GM23338 (cell line): Measurements from ENCODE around the gene CMIP.

ENCODE experiments used
- EZH2 ChIP-seq: fragments of 200-600 bp; sonication (generic); IDR thresholded peaks from one replicate; pipeline ENCODE4 v1.8.0; 2017; ENCODE audit warnings: antibody characterized with exemption, mild to moderate bottlenecking, low read depth; ENCODE audit not compliant: unreplicated experiment
- EZH2phosphoT487 ChIP-seq: fragments of 200-600 bp; sonication (generic); IDR thresholded peaks from one replicate; pipeline ENCODE4 v1.8.1; 2018; ENCODE audit warnings: antibody characterized with exemption; ENCODE audit not compliant: unreplicated experiment
- NANOG ChIP-seq: IDR thresholded peaks from 2 replicates; pipeline ENCODE4 v1.6.1; 2016; ENCODE audit warnings: antibody characterized with exemption, borderline replicate concordance
- POLR2AphosphoS5 ChIP-seq: IDR thresholded peaks from 2 replicates; pipeline ENCODE4 v1.6.1; 2016; ENCODE audit warnings: antibody characterized with exemption, low read depth
- STAT1 ChIP-seq: IDR thresholded peaks from one replicate; pipeline ENCODE4 v1.6.1; 2016; ENCODE audit warnings: antibody characterized with exemption; ENCODE audit not compliant: unreplicated experiment
- TF ChIP-seq, protein P1 (sequence below), 2 experiments: fragments of 200-600 bp in 1 of 2; sonication (generic) in 1 of 2; conservative IDR thresholded peaks; 2 replicates each; pipeline versions ENCODE4 v1.5.1 to v1.6.1; 2016 to 2017; ENCODE audit warnings: antibody characterized with exemption in 2 of 2, low read depth in 2 of 2, mild to moderate bottlenecking in 2 of 2, moderate library complexity in 1 of 2
- TF ChIP-seq, protein P2 (sequence below): IDR thresholded peaks from one replicate; pipeline ENCODE4 v1.6.1; 2018; ENCODE audit warnings: antibody characterized with exemption; ENCODE audit not compliant: unreplicated experiment
- TF ChIP-seq, protein P3 (sequence below): IDR thresholded peaks from 2 replicates; pipeline ENCODE4 v1.6.1; 2016; ENCODE audit warnings: antibody characterized with exemption

DNA sequence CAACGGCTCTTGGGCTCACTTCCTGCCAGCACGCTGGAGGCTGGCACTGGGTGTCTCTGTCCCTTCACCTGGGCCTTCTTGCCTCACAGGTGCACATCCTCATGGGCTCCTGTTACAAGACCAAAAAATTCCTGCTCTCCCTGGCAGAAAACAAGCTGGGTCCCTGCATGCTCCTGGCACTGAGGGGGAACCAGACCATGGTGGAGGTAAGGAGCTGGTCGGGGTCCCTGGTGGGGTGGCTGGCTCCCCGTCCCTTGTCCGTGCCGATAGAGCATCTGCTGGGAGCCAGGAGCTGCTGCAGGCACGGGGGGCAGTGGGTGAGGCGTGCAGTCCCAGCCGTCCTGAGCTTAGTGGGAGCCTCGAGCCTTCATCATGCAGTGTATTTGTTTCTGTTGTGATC is 255.0 kb downstream of the CMIP start:
- TF ChIP-seq EZH2 (no peak), NANOG (no peak), POLR2AphosphoS5 (no peak), EZH2phosphoT487 (no peak), STAT1 (no peak)
- TF ChIP-seq, protein P1, sequence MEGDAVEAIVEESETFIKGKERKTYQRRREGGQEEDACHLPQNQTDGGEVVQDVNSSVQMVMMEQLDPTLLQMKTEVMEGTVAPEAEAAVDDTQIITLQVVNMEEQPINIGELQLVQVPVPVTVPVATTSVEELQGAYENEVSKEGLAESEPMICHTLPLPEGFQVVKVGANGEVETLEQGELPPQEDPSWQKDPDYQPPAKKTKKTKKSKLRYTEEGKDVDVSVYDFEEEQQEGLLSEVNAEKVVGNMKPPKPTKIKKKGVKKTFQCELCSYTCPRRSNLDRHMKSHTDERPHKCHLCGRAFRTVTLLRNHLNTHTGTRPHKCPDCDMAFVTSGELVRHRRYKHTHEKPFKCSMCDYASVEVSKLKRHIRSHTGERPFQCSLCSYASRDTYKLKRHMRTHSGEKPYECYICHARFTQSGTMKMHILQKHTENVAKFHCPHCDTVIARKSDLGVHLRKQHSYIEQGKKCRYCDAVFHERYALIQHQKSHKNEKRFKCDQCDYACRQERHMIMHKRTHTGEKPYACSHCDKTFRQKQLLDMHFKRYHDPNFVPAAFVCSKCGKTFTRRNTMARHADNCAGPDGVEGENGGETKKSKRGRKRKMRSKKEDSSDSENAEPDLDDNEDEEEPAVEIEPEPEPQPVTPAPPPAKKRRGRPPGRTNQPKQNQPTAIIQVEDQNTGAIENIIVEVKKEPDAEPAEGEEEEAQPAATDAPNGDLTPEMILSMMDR (conservative IDR thresholded peaks at IDR 0.05; ENCODE audit: low read depth in 2 of 2), result no peak
- TF ChIP-seq, protein P2, sequence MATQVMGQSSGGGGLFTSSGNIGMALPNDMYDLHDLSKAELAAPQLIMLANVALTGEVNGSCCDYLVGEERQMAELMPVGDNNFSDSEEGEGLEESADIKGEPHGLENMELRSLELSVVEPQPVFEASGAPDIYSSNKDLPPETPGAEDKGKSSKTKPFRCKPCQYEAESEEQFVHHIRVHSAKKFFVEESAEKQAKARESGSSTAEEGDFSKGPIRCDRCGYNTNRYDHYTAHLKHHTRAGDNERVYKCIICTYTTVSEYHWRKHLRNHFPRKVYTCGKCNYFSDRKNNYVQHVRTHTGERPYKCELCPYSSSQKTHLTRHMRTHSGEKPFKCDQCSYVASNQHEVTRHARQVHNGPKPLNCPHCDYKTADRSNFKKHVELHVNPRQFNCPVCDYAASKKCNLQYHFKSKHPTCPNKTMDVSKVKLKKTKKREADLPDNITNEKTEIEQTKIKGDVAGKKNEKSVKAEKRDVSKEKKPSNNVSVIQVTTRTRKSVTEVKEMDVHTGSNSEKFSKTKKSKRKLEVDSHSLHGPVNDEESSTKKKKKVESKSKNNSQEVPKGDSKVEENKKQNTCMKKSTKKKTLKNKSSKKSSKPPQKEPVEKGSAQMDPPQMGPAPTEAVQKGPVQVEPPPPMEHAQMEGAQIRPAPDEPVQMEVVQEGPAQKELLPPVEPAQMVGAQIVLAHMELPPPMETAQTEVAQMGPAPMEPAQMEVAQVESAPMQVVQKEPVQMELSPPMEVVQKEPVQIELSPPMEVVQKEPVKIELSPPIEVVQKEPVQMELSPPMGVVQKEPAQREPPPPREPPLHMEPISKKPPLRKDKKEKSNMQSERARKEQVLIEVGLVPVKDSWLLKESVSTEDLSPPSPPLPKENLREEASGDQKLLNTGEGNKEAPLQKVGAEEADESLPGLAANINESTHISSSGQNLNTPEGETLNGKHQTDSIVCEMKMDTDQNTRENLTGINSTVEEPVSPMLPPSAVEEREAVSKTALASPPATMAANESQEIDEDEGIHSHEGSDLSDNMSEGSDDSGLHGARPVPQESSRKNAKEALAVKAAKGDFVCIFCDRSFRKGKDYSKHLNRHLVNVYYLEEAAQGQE, result no peak
- TF ChIP-seq, protein P3, sequence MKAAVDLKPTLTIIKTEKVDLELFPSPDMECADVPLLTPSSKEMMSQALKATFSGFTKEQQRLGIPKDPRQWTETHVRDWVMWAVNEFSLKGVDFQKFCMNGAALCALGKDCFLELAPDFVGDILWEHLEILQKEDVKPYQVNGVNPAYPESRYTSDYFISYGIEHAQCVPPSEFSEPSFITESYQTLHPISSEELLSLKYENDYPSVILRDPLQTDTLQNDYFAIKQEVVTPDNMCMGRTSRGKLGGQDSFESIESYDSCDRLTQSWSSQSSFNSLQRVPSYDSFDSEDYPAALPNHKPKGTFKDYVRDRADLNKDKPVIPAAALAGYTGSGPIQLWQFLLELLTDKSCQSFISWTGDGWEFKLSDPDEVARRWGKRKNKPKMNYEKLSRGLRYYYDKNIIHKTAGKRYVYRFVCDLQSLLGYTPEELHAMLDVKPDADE, result no peak
